Neural cell (in vitro differentiated cells): ENCODE data around the gene MMP13. TPM values are rescaled to one million over a fixed set of nuclear protein-coding genes. Genes with fewer than 3 reads are reported as not detected.
A peak's percentile ranks its signal among the peaks of the same experiment; 100 is the strongest.

Source experiments
- H2AFZ ChIP-seq: fragments of 200-600, 300-800 bp; sonication (generic), shearing (Covaris generic); 2 replicates; pipeline ENCODE4 v1.6.0; 2014; ENCODE audit warnings: low read depth, mild to moderate bottlenecking, antibody characterized with exemption, low read length, moderate library complexity
- H3F3A ChIP-seq: fragments of 200-600 bp; shearing (Covaris generic); 2 replicates; pipeline ENCODE4 v1.6.1; 2016; ENCODE audit warnings: mild to moderate bottlenecking, moderate library complexity, mixed read lengths, antibody characterized with exemption, low read length; ENCODE audit not compliant: insufficient read depth, poor library complexity, severe bottlenecking
- H3K27ac ChIP-seq: fragments of 200-600, 300-800 bp; sonication (generic), shearing (Covaris generic); 2 replicates; pipeline ENCODE4 v1.5.1; 2014; ENCODE audit warnings: mild to moderate bottlenecking, low read length, moderate library complexity
- H3K27me3 ChIP-seq: fragments of 300-800, 200-600 bp; sonication (generic), shearing (Covaris generic); 2 replicates; pipeline ENCODE4 v1.6.0; 2014; ENCODE audit warnings: mild to moderate bottlenecking, low read depth, low read length, moderate library complexity; ENCODE audit not compliant: insufficient read depth
- H3K36me3 ChIP-seq: fragments of 300-800, 200-600 bp; sonication (generic), shearing (Covaris generic); 2 replicates; pipeline ENCODE4 v1.5.1; 2014; ENCODE audit warnings: mild to moderate bottlenecking, antibody characterized with exemption, low read length, moderate library complexity; ENCODE audit not compliant: insufficient read depth
- H3K4me2 ChIP-seq: fragments of 300-800, 200-600 bp; sonication (generic), shearing (Covaris generic); 2 replicates; pipeline ENCODE4 v1.6.0; 2014; ENCODE audit warnings: mild to moderate bottlenecking, low read length
- H3K4me3 ChIP-seq: fragments of 300-800, 200-600 bp; sonication (generic), shearing (Covaris generic); 2 replicates; pipeline ENCODE4 v1.5.1; 2014; ENCODE audit warnings: mild to moderate bottlenecking, low read length, moderate library complexity
- H3K79me2 ChIP-seq: fragments of 200-600 bp; shearing (Covaris generic); replicated peaks from 2 replicates; pipeline ENCODE4 v1.6.0; 2014; ENCODE audit warnings: mild to moderate bottlenecking, low read length, moderate library complexity; ENCODE audit not compliant: insufficient read depth
- H3K9ac ChIP-seq: fragments of 300-800, 200-600 bp; sonication (generic), shearing (Covaris generic); 2 replicates; pipeline ENCODE4 v1.6.1; 2016; ENCODE audit warnings: mild to moderate bottlenecking, low read length, mixed read lengths
- H3K9me2 ChIP-seq: fragments of 200-600 bp; shearing (Covaris generic); 2 replicates; pipeline ENCODE4 v1.6.1; 2016; ENCODE audit warnings: mild to moderate bottlenecking, low read length, mixed read lengths; ENCODE audit not compliant: insufficient read depth
- H3K9me3 ChIP-seq: fragments of 200-600, 300-800 bp; sonication (generic), shearing (Covaris generic); 2 replicates; pipeline ENCODE4 v1.6.1; 2016; ENCODE audit warnings: mild to moderate bottlenecking, mixed run types, low read length, moderate library complexity, mixed read lengths
- H4K20me1 ChIP-seq: fragments of 200-600 bp; shearing (Covaris generic); 2 replicates; pipeline ENCODE4 v1.6.1; 2016; ENCODE audit warnings: mild to moderate bottlenecking, mixed run types; ENCODE audit not compliant: insufficient read depth
- CTCF ChIP-seq: fragments of 450-650 bp; IDR thresholded peaks from 2 replicates; pipeline ENCODE4 v1.5.1; 2014; ENCODE audit warnings: antibody characterized with exemption, mild to moderate bottlenecking, moderate library complexity; ENCODE audit not compliant: poor library complexity, severe bottlenecking
- EP300 ChIP-seq: fragments of 450-650 bp; conservative IDR thresholded peaks from 2 replicates; pipeline ENCODE4 v1.6.1; 2014; ENCODE audit warnings: antibody characterized with exemption, mild to moderate bottlenecking, moderate library complexity; ENCODE audit not compliant: poor library complexity, severe bottlenecking
- EZH2 ChIP-seq: fragments of 200-600, 300-800 bp; shearing (Covaris generic), sonication (generic); IDR thresholded peaks from 2 replicates; pipeline ENCODE4 v1.6.1; 2014; ENCODE audit warnings: antibody characterized with exemption, low read length, borderline replicate concordance, mild to moderate bottlenecking; ENCODE audit not compliant: insufficient read depth, poor library complexity, severe bottlenecking
- MXI1 ChIP-seq: fragments of 450-650 bp; conservative IDR thresholded peaks from 2 replicates; pipeline ENCODE4 v1.6.1; 2014; ENCODE audit warnings: antibody characterized with exemption, mild to moderate bottlenecking; ENCODE audit not compliant: poor library complexity, severe bottlenecking
- POLR2AphosphoS5 ChIP-seq: IDR thresholded peaks from 2 replicates; pipeline ENCODE4 v1.6.1; 2012
- RAD21 ChIP-seq: fragments of 450-650 bp; conservative IDR thresholded peaks from 2 replicates; pipeline ENCODE4 v1.6.1; 2014; ENCODE audit warnings: antibody characterized with exemption, mild to moderate bottlenecking, moderate library complexity
- REST ChIP-seq: IDR thresholded peaks from 2 replicates; pipeline ENCODE4 v1.6.1; 2012; ENCODE audit warnings: borderline replicate concordance
- SMC3 ChIP-seq: fragments of 450-650 bp; conservative IDR thresholded peaks from 2 replicates; pipeline ENCODE4 v1.6.1; 2014; ENCODE audit warnings: antibody characterized with exemption, mild to moderate bottlenecking, moderate library complexity; ENCODE audit not compliant: poor library complexity
- TAF1 ChIP-seq: IDR thresholded peaks from 2 replicates; pipeline ENCODE4 v1.6.1; 2012; ENCODE audit warnings: low read depth
- polyA plus RNA-seq: library from polyadenylated mRNA; depleted of rRNA; stranded (reverse); fragments of >200 nt; gene quantifications from 2 replicates; pipeline ENCODE4 v1.2.3, GENCODE V29; 2014

MMP13 gene
- polyA plus RNA-seq, 1 donor from 2014 or later = not detected

- Histone ChIP-seq H3F3A (no peaks in the 10 kb centered on the region), H3K4me2 (no peak overlapping the region), H3K79me2 (no peaks in the 10 kb centered on the region), H3K27me3 (no peaks in the 10 kb centered on the region), H3K9ac (no peak overlapping the region), H2AFZ (no peak overlapping the region), H3K36me3 (no peaks in the 10 kb centered on the region), H4K20me1 (no peaks in the 10 kb centered on the region), H3K27ac (no peak overlapping the region), H3K9me3 (no peaks in the 10 kb centered on the region), H3K9me2 (no peaks in the 10 kb centered on the region), H3K4me3 (no peak overlapping the region)
- no peak for TF ChIP-seq REST
- no peak for TF ChIP-seq SMC3
- TF ChIP-seq EP300 = no peak
- TF ChIP-seq POLR2AphosphoS5 = no peak
- no peak for TF ChIP-seq MXI1
- TF ChIP-seq CTCF = no peak
- TF ChIP-seq TAF1 = no peak
- TF ChIP-seq EZH2 = no peak
- no peak for TF ChIP-seq RAD21
These were observed 9.3 kb downstream of the MMP13 start for GRCh38 chr11:102946237-102946636.

GRCh38 chr11:102940714-102941588 lies 14.6 kb downstream of the MMP13 start:
- H3K9ac ChIP-seq = no peak overlapping the region
- H2AFZ ChIP-seq = no peak overlapping the region
- no peak overlapping the region for H3K4me2 ChIP-seq
- H3K36me3 ChIP-seq = no peaks in the 10 kb centered on the region
- H3F3A ChIP-seq = no peaks in the 10 kb centered on the region
- H3K9me3 ChIP-seq = no peaks in the 10 kb centered on the region
- H3K9me2 ChIP-seq = no peaks in the 10 kb centered on the region
- no peak overlapping the region for H3K4me3 ChIP-seq
- H4K20me1 ChIP-seq = no peaks in the 10 kb centered on the region
- no peaks in the 10 kb centered on the region for H3K27me3 ChIP-seq
- H3K27ac ChIP-seq = no peak overlapping the region
- TF ChIP-seq TAF1 = no peak
- TF ChIP-seq REST = no peak
- TF ChIP-seq EP300 = no peak
- no peak for TF ChIP-seq EZH2
- peak; percentile 64 for TF ChIP-seq RAD21
- peak; percentile 61 for TF ChIP-seq SMC3
- TF ChIP-seq MXI1 = no peak
- no peak for TF ChIP-seq POLR2AphosphoS5
- peak; percentile 72 for TF ChIP-seq CTCF
- no peaks in the 10 kb centered on the region for H3K79me2 ChIP-seq
